SU-DHL-6 (cell line): ENCODE data around the gene MOV10.
A peak's percentile ranks its signal among the peaks of the same experiment; 100 is the strongest.

Experiments used
- H2AFZ ChIP-seq: fragments of 200-600 bp; sonication (generic); 2 replicates; pipeline ENCODE4 v1.6.1; 2014; ENCODE audit warnings: low read depth, mild to moderate bottlenecking, moderate library complexity, mixed read lengths, antibody characterized with exemption, low read length; ENCODE audit not compliant: severe bottlenecking
- H3F3A ChIP-seq: fragments of 200-600 bp; shearing (Covaris generic); 2 replicates; pipeline ENCODE4 v1.6.0; 2016; ENCODE audit warnings: antibody characterized with exemption, mild to moderate bottlenecking; ENCODE audit not compliant: insufficient read depth
- H3K27ac ChIP-seq: fragments of 200-600 bp; sonication (generic); 2 replicates; pipeline ENCODE4 v1.5.1; 2016; ENCODE audit warnings: low read depth, mild to moderate bottlenecking, low read length, moderate library complexity, mixed read lengths
- H3K27me3 ChIP-seq: fragments of 200-600 bp; sonication (generic), shearing (Covaris generic); 2 replicates; pipeline ENCODE4 v1.6.0; 2014; ENCODE audit warnings: mild to moderate bottlenecking, low read length
- H3K36me3 ChIP-seq: fragments of 200-600 bp; sonication (generic); 2 replicates; pipeline ENCODE4 v1.6.1; 2014; ENCODE audit warnings: mild to moderate bottlenecking, low read length, mixed read lengths
- H3K4me2 ChIP-seq: fragments of 300-600, 200-600 bp; shearing (Covaris generic), sonication (generic); 2 replicates; pipeline ENCODE4 v1.6.0; 2014; ENCODE audit warnings: low read length, low read depth, mild to moderate bottlenecking; ENCODE audit not compliant: poor library complexity, severe bottlenecking
- H3K4me3 ChIP-seq: fragments of 200-600 bp; sonication (generic); 2 replicates; pipeline ENCODE4 v1.5.1; 2014; ENCODE audit warnings: antibody characterized with exemption, low read length, mild to moderate bottlenecking, mixed read lengths; ENCODE audit not compliant: insufficient read depth, poor library complexity, severe bottlenecking
- H3K79me2 ChIP-seq: fragments of 200-600 bp; sonication (generic); 2 replicates; pipeline ENCODE4 v1.6.1; 2014; ENCODE audit warnings: mild to moderate bottlenecking, low read length, moderate library complexity; ENCODE audit not compliant: insufficient read depth
- H3K9ac ChIP-seq: fragments of 200-600 bp; sonication (generic); 2 replicates; pipeline ENCODE4 v1.7.0; 2014; ENCODE audit warnings: mild to moderate bottlenecking, low read length
- H3K9me2 ChIP-seq: fragments of 200-600 bp; sonication (generic); replicated peaks from 2 replicates; pipeline ENCODE4 v1.6.1; 2014; ENCODE audit warnings: low read length; ENCODE audit not compliant: insufficient read depth
- H3K9me3 ChIP-seq: fragments of 200-600 bp; sonication (generic); 2 replicates; pipeline ENCODE4 v1.6.1; 2014; ENCODE audit warnings: low read length, mixed read lengths; ENCODE audit not compliant: insufficient read depth
- H4K20me1 ChIP-seq: fragments of 200-600 bp; sonication (generic); 2 replicates; pipeline ENCODE4 v1.6.1; 2014; ENCODE audit warnings: low read depth, mild to moderate bottlenecking, antibody characterized with exemption, low read length, moderate library complexity, mixed read lengths
- EZH2phosphoT487 ChIP-seq: fragments of 200-600 bp; sonication (generic), shearing (Covaris generic); conservative IDR thresholded peaks from 2 replicates; pipeline ENCODE4 v1.6.1; 2018; ENCODE audit warnings: mild to moderate bottlenecking, antibody characterized with exemption, low read length, moderate library complexity, mixed read lengths
- TF ChIP-seq, protein P1 (sequence below): fragments of 200-600 bp; sonication (generic); IDR thresholded peaks from one replicate; pipeline ENCODE4 v1.5.1; 2017; ENCODE audit warnings: antibody characterized with exemption, mild to moderate bottlenecking, low read length, moderate library complexity; ENCODE audit not compliant: insufficient read depth, poor library complexity, severe bottlenecking

MOV10 gene

DNA sequence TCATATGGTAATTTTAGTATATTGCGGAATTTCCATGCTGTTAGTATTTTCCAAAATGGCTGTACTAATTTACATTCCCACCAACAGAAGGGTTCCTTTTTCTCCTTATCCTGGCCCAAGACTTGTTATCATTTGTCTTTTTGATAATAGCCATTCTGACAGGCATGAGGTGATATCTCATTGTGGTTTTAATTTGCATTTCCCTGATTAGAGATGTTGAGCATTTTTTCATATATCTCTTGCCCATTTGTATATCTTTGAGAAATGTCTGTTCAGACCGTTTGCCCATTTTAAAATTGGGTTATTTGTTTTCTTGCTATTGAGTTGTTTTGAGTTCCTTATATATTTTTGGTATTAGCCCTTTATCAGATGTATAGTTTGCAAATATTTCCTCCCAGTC, 40.8 kb upstream of the MOV10 start:
- H3K27ac ChIP-seq, result no peak overlapping the region
- peaks cover 25% of the 10 kb centered on the region; the same call in 1 of the 2 replicates for H3K36me3 ChIP-seq
- H4K20me1 ChIP-seq, result peaks cover 72% of the 10 kb centered on the region

DNA sequence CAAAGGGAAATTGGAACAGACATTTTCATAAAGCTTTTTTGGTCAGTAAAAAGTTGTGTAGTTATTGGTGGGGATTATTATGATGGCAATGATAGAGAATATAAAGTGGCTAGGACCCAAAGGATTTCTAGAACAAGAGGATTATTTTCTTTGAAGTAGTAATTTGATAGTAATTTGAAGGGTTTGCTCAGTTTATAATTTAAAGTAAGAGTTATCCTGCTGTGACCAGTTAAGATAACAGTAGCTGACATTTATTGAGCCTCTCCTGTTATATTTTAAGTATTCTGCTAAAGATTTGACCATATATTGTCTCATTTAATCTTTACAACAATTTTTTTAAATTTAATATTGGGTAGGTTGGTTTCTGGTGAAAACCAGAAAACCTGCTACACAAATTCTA, 40.1 kb upstream of the MOV10 start:
- H3K9me2 ChIP-seq, result no peaks in the 10 kb centered on the region
- no peaks in the 10 kb centered on the region for H3K27me3 ChIP-seq
- no peak overlapping the region for H3K4me3 ChIP-seq
- no peak overlapping the region for H3K27ac ChIP-seq
- peaks cover 70% of the 10 kb centered on the region for H4K20me1 ChIP-seq
- no peak overlapping the region for H2AFZ ChIP-seq
- TF ChIP-seq, protein P1, sequence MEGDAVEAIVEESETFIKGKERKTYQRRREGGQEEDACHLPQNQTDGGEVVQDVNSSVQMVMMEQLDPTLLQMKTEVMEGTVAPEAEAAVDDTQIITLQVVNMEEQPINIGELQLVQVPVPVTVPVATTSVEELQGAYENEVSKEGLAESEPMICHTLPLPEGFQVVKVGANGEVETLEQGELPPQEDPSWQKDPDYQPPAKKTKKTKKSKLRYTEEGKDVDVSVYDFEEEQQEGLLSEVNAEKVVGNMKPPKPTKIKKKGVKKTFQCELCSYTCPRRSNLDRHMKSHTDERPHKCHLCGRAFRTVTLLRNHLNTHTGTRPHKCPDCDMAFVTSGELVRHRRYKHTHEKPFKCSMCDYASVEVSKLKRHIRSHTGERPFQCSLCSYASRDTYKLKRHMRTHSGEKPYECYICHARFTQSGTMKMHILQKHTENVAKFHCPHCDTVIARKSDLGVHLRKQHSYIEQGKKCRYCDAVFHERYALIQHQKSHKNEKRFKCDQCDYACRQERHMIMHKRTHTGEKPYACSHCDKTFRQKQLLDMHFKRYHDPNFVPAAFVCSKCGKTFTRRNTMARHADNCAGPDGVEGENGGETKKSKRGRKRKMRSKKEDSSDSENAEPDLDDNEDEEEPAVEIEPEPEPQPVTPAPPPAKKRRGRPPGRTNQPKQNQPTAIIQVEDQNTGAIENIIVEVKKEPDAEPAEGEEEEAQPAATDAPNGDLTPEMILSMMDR, result no peak
- TF ChIP-seq EZH2phosphoT487, result no peak
- no peak overlapping the region for H3K9ac ChIP-seq
- no peaks in the 10 kb centered on the region for H3K9me3 ChIP-seq
- peaks cover 21% of the 10 kb centered on the region; the same call in 1 of the 2 replicates for H3K36me3 ChIP-seq
- peaks cover 100% of the 10 kb centered on the region for H3K79me2 ChIP-seq
- peaks cover 15% of the 10 kb centered on the region; the same call in 1 of the 2 replicates for H3F3A ChIP-seq
- peak overlapping the region; percentile 23 for H3K4me2 ChIP-seq

More for the DNA sequence above, 40.8 kb upstream of the MOV10 start:
- Histone ChIP-seq H3K9ac (no peak overlapping the region), H3K9me2 (no peaks in the 10 kb centered on the region), H3F3A (peaks cover 15% of the 10 kb centered on the region; the same call in 1 of the 2 replicates), H2AFZ (no peak overlapping the region), H3K79me2 (peaks cover 100% of the 10 kb centered on the region), H3K4me2 (no peak overlapping the region), H3K9me3 (no peaks in the 10 kb centered on the region), H3K27me3 (no peaks in the 10 kb centered on the region), H3K4me3 (no peak overlapping the region)
- TF ChIP-seq, protein P1, result no peak
- TF ChIP-seq EZH2phosphoT487, result no peak

DNA sequence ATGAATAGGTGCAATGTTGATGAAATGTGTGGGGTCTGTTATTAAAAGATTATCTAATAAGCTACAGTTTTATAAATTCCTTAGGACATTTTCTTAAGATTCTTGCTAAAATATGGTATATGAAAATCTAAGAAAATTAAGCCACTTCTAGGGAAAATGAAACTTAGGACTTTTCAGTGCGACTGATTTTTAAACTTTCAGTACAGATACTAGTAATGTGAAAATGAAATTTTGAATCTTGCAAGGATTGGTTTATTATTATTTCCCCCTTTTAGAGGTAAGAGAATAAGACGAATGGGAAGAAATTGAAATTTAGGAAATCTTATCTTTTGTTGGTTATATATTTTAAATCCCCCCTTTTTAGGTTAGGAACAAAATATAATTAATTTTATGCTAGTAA, 38.4 kb upstream of the MOV10 start:
- Histone ChIP-seq H2AFZ (no peak overlapping the region), H3K9ac (no peak overlapping the region), H3K27ac (no peak overlapping the region), H3K36me3 (peaks cover 20% of the 10 kb centered on the region; the same call in 1 of the 2 replicates), H3K4me2 (no peak overlapping the region), H3K9me2 (no peaks in the 10 kb centered on the region), H3K4me3 (no peak overlapping the region), H3F3A (peaks cover 15% of the 10 kb centered on the region; the same call in 1 of the 2 replicates), H4K20me1 (peaks cover 65% of the 10 kb centered on the region), H3K79me2 (peaks cover 87% of the 10 kb centered on the region), H3K9me3 (no peaks in the 10 kb centered on the region), H3K27me3 (no peaks in the 10 kb centered on the region)
- no peak for TF ChIP-seq EZH2phosphoT487
- TF ChIP-seq, protein P1, result no peak
